WTC11 (cell line): Measurements from ENCODE around the gene PDE6H.

ENCODE experiments used
- ATF3 ChIP-seq: sonication (generic); formaldehyde crosslinking; conservative IDR thresholded peaks from 2 replicates; pipeline ENCODE4 v1.8.1; 2022; ENCODE audit warnings: mild to moderate bottlenecking, missing genetic modification reagents
- ATF6 ChIP-seq: sonication (generic); formaldehyde crosslinking; IDR thresholded peaks from 2 replicates; pipeline ENCODE4 v1.8.1; 2023; ENCODE audit warnings: mild to moderate bottlenecking, missing genetic modification reagents
- CREB1 ChIP-seq: sonication (generic); formaldehyde crosslinking; IDR thresholded peaks from 2 replicates; pipeline ENCODE4 v1.8.0; 2023; ENCODE audit warnings: mild to moderate bottlenecking, missing genetic modification reagents
- CREM ChIP-seq: sonication (generic); formaldehyde crosslinking; IDR thresholded peaks from 2 replicates; pipeline ENCODE4 v1.8.1; 2022; ENCODE audit warnings: mild to moderate bottlenecking, missing genetic modification reagents, moderate library complexity
- CTCF ChIP-seq: fragments of 200-600 bp; IDR thresholded peaks from 2 replicates; pipeline ENCODE4 v1.8.0; 2022; ENCODE audit warnings: antibody characterized with exemption
- E2F4 ChIP-seq: sonication (generic); formaldehyde crosslinking; IDR thresholded peaks from 2 replicates; pipeline ENCODE4 v1.8.1; 2022; ENCODE audit warnings: low read depth, mild to moderate bottlenecking, moderate library complexity, missing genetic modification reagents, borderline replicate concordance
- OVOL2 ChIP-seq: fragments of 250-450 bp; sonication (Bioruptor Pico); IDR thresholded peaks from 2 replicates; pipeline ENCODE4 v1.9.0; 2021; ENCODE audit warnings: mild to moderate bottlenecking, borderline replicate concordance
- PRDM15 ChIP-seq: sonication (generic); formaldehyde crosslinking; IDR thresholded peaks from 2 replicates; pipeline ENCODE4 v1.8.0; 2022; ENCODE audit warnings: missing genetic modification reagents
- SP1 ChIP-seq: sonication (generic); formaldehyde crosslinking; conservative IDR thresholded peaks from 2 replicates; pipeline ENCODE4 v1.8.1; 2022; ENCODE audit warnings: missing genetic modification reagents
- TEAD4 ChIP-seq: sonication (generic); formaldehyde crosslinking; IDR thresholded peaks from 2 replicates; pipeline ENCODE4 v1.8.0; 2022; ENCODE audit warnings: mild to moderate bottlenecking, missing genetic modification reagents
- USF2 ChIP-seq: sonication (generic); formaldehyde crosslinking; IDR thresholded peaks from 2 replicates; pipeline ENCODE4 v1.8.1; 2023; ENCODE audit warnings: mild to moderate bottlenecking, missing genetic modification reagents, moderate library complexity
- ZNF121 ChIP-seq: sonication (generic); formaldehyde crosslinking; IDR thresholded peaks from 2 replicates; pipeline ENCODE4 v1.8.0; 2023; ENCODE audit warnings: missing genetic modification reagents
- ZNF416 ChIP-seq: fragments of 250-450 bp; sonication (Bioruptor Pico); IDR thresholded peaks from 2 replicates; pipeline ENCODE4 v1.9.0; 2021; ENCODE audit warnings: mild to moderate bottlenecking, inconsistent platforms
- ZSCAN18 ChIP-seq: fragments of 250-450 bp; sonication (Bioruptor Pico); IDR thresholded peaks from 2 replicates; pipeline ENCODE4 v2.1.2; 2022; ENCODE audit warnings: mild to moderate bottlenecking, moderate library complexity

- TF ChIP-seq ATF6 (CRISPR knock-in tag) (no peak), ATF3 (no peak), PRDM15 (CRISPR knock-in tag) (no peak), USF2 (no peak), ZSCAN18 (no peak), CTCF (no peak), CREB1 (CRISPR knock-in tag) (no peak), SP1 (CRISPR knock-in tag) (no peak), E2F4 (CRISPR knock-in tag) (no peak), OVOL2 (CRISPR knock-in tag) (no peak), ZNF416 (CRISPR knock-in tag) (no peak), TEAD4 (CRISPR knock-in tag) (no peak), CREM (CRISPR knock-in tag) (no peak), ZNF121 (CRISPR knock-in tag) (no peak)
Measured at GRCh38 chr12:14992673-14993072, 19.8 kb downstream of the PDE6H start.
